Measurements from ENCODE around the gene COPS7B.

The COPS7B gene

GRCh38 chr2:231816327-231817026 is 30.2 kb downstream of the COPS7B start:
- TF ChIP-seq GATA3 (IDR thresholded peaks at IDR 0.05; ENCODE audit: low read depth, low read length), result no peak

GRCh38 chr2:231819447-231820042 is 33.3 kb downstream of the COPS7B start:
- TF ChIP-seq GATA2 (IDR thresholded peaks at IDR 0.05; ENCODE audit: low read depth, low read length) (no peak), GATA3 (IDR thresholded peaks at IDR 0.05; ENCODE audit: low read depth, low read length) (no peak)

GRCh38 chr2:231820786-231821303 is 34.6 kb downstream of the COPS7B start:
- TF ChIP-seq GATA3 (IDR thresholded peaks at IDR 0.05; ENCODE audit: low read depth, low read length), result no peak
- no peak for TF ChIP-seq GATA2 (IDR thresholded peaks at IDR 0.05; ENCODE audit: low read depth, low read length)

GRCh38 chr2:231821908-231822307 is 35.7 kb downstream of the COPS7B start:
- no peak for TF ChIP-seq GATA2 (IDR thresholded peaks at IDR 0.05; ENCODE audit: low read depth, low read length)

GRCh38 chr2:231853105-231853504 is 66.9 kb downstream of the COPS7B start:
- no peak for TF ChIP-seq GATA3 (IDR thresholded peaks at IDR 0.05; ENCODE audit: low read depth, low read length)
- TF ChIP-seq GATA2 (IDR thresholded peaks at IDR 0.05; ENCODE audit: low read depth, low read length), result no peak

GRCh38 chr2:231854616-231855125 is 68.4 kb downstream of the COPS7B start:
- TF ChIP-seq GATA2 (IDR thresholded peaks at IDR 0.05; ENCODE audit: low read depth, low read length) (no peak), GATA3 (IDR thresholded peaks at IDR 0.05; ENCODE audit: low read depth, low read length) (no peak)

GRCh38 chr2:231856959-231857358 is 70.7 kb downstream of the COPS7B start:
- TF ChIP-seq GATA3 (IDR thresholded peaks at IDR 0.05; ENCODE audit: low read depth, low read length), result no peak
- no peak for TF ChIP-seq GATA2 (IDR thresholded peaks at IDR 0.05; ENCODE audit: low read depth, low read length)
